GM20000 (cell line): ENCODE results near the gene NSMCE1.

Experiments used
- DNase-seq: peaks from one replicate; pipeline ENCODE4 v3.0.0; 2012; ENCODE audit warnings: low spot score
- TF ChIP-seq, protein P1 (sequence below): IDR thresholded peaks from 2 replicates; pipeline ENCODE4 v1.5.1; 2012; ENCODE audit warnings: mild to moderate bottlenecking, control low read depth; ENCODE audit errors: extremely low read depth, missing control alignments

The NSMCE1 gene

GRCh38 chr16:27308792-27309191 lies 40.2 kb upstream of the NSMCE1 start:
- TF ChIP-seq, protein P1, sequence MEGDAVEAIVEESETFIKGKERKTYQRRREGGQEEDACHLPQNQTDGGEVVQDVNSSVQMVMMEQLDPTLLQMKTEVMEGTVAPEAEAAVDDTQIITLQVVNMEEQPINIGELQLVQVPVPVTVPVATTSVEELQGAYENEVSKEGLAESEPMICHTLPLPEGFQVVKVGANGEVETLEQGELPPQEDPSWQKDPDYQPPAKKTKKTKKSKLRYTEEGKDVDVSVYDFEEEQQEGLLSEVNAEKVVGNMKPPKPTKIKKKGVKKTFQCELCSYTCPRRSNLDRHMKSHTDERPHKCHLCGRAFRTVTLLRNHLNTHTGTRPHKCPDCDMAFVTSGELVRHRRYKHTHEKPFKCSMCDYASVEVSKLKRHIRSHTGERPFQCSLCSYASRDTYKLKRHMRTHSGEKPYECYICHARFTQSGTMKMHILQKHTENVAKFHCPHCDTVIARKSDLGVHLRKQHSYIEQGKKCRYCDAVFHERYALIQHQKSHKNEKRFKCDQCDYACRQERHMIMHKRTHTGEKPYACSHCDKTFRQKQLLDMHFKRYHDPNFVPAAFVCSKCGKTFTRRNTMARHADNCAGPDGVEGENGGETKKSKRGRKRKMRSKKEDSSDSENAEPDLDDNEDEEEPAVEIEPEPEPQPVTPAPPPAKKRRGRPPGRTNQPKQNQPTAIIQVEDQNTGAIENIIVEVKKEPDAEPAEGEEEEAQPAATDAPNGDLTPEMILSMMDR: no peak
- DNase-seq: no peak

DNA sequence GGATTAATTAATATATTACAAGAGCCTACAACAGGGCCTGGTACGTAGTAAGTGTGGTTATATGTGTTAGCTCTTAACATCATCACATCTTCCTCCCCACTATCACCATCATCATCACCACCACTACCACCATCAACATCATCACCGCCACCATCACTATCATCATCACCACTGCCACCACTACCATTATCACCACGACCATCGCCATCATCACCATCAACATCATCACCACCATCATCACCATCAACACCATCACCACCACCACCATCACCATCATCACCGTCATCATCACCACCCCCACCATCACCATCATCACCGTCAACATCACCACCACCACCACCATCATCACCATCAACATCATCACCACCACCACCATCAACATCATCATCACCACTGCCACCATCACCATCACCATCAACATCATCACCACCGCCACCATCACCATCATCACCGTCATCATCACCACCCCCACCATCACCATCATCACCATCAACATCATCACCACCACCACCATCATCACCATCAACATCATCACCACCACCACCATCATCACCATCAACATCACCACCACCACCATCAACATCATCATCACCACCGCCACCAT lies 37.4 kb upstream of the NSMCE1 start:
- DNase-seq: no peak
- TF ChIP-seq, protein P1: no peak

- TF ChIP-seq, protein P1: no peak
- DNase-seq: no peak
These were observed 36.5 kb upstream of the NSMCE1 start for GRCh38 chr16:27304881-27305745.

GRCh38 chr16:27304102-27304501 lies 35.5 kb upstream of the NSMCE1 start:
- DNase-seq: no peak
- TF ChIP-seq, protein P1: no peak

GRCh38 chr16:27303256-27304100 lies 34.9 kb upstream of the NSMCE1 start:
- TF ChIP-seq, protein P1: no peak
- no peak for DNase-seq

DNA sequence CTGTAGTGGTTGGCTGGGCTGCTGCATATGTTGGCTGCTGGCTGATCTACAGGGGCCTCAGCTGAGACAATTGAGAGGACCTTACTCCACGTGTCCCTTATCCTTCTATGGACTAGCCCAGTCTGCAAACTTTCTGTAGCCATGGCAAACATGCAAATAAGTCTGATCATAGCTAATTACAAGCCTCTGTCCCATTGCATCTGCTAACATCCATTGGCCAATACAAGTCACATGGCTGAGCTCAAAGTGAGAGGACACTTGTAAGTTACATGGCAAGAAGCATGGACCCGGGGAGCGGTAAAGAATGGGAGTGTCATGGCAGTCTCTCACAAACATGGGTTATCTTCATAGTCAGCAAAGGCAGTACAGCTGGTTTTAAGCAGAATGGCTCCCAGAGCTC lies 33.6 kb upstream of the NSMCE1 start:
- no peak for DNase-seq
- TF ChIP-seq, protein P1: no peak
